GM21526 (cell line): ENCODE measurements around the gene SERPINE2.
A peak's percentile ranks its signal among the peaks of the same experiment; 100 is the strongest.

Source experiments
- ATAC-seq: cut with Tn5 transposase; IDR thresholded peaks from one replicate; pipeline ENCODE4 v1.9.1; 2021; ENCODE audit warnings: moderate library complexity; ENCODE audit not compliant: unreplicated experiment, low FRiP score

The SERPINE2 gene

DNA sequence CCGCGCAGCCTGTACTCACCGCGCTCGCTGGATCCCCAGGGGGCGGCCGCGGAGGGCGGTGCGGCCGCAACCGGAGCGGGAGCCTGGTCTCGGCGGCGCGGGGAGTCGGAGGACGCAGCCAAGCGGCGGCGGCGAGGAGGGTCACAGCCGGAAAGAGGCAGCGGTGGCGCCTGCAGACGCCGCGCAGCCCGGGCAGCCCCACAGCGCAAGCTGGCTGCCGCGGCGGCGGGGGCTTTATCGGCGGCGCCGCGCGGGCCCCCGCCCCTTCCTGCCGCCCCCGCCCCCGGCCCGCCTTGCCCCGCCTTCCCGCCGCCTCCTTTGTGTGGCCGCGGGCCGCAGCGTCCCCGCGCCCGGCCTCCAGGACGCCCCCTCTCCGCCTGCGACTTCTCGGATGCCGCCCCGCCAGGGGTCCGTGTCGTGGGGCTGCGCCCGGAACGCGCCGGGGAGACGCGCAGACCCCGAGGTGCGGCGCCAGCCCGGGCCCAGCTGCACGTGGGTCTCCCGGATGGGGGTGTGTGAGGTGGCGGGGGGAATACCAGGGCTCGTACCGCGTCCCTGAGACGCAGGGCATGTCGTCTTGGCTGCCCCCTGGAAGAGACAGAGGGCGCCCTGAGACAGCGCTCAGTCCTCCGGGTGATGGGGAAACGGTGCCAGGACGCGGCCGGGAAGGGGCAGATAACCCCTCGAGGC, at the start of gene SERPINE2:
SERPINE2 (minus strand) TSS at position 207 of the 690 bp plus-strand sequence. CDS start 37,386 bp downstream, outside the sequence.
- ATAC-seq = peak; percentile 55

- ATAC-seq = no peak
Measured at GRCh38 chr2:224086226-224086914, 47.3 kb upstream of the SERPINE2 start.

GRCh38 chr2:224085811-224086210, 46.7 kb upstream of the SERPINE2 start:
- no peak for ATAC-seq

GRCh38 chr2:224085246-224085645, 46.2 kb upstream of the SERPINE2 start:
- ATAC-seq = no peak

DNA sequence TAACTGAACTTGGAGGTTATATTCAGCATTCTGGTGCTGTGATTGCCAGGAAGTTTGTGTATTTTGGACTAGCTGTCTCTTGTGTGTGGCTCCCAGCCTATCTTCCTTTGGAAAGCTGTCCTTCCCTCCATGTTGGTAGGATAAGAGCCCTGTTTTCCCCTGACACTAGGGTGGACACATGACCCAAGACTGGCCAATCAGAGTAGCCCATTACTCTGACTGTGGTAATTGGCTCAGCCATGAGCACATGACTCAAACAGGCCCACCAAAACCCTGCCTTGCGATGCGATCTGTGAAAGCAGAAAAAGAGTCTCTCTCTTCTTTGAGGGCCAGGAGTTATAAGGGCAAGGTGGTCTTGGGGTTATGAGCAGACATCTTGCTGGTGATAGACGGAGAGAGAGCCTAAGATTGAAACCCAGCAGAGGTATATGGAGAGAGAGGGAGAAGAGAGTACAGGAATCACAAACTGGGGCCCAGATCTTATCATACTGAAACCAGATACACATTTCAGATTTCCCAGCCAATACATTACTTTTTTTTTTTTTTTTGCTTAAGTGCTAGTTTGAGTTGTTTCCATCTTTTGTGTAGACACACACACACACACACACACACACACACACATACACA, 45.3 kb upstream of the SERPINE2 start:
- no peak for ATAC-seq

DNA sequence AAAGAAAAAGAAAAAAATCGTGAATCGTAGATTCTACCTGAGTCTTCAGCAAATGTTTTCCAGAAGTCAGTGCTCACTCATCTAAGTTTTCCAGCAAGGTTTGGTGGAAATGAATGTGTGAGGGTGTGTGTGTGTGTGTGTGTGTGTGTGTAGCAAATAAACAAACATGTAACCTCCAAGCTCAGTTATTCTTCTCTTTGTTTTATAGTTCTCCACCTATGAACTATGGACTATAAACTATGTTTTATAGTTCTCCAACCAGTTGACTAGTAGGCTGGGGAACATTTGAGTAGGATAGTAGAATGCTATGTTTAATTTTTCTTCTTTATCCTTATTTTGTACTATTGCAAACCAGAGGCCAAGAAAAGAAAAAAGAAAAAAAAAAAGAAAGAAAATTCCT, 44.6 kb upstream of the SERPINE2 start:
- ATAC-seq = no peak

GRCh38 chr2:224078656-224079055, 39.6 kb upstream of the SERPINE2 start:
- no peak for ATAC-seq

GRCh38 chr2:224077773-224078507, 38.9 kb upstream of the SERPINE2 start:
- no peak for ATAC-seq

GRCh38 chr2:224075588-224075987, 36.5 kb upstream of the SERPINE2 start:
- ATAC-seq = no peak

- no peak for ATAC-seq
Measured at GRCh38 chr2:224073676-224074075, 34.6 kb upstream of the SERPINE2 start.

DNA sequence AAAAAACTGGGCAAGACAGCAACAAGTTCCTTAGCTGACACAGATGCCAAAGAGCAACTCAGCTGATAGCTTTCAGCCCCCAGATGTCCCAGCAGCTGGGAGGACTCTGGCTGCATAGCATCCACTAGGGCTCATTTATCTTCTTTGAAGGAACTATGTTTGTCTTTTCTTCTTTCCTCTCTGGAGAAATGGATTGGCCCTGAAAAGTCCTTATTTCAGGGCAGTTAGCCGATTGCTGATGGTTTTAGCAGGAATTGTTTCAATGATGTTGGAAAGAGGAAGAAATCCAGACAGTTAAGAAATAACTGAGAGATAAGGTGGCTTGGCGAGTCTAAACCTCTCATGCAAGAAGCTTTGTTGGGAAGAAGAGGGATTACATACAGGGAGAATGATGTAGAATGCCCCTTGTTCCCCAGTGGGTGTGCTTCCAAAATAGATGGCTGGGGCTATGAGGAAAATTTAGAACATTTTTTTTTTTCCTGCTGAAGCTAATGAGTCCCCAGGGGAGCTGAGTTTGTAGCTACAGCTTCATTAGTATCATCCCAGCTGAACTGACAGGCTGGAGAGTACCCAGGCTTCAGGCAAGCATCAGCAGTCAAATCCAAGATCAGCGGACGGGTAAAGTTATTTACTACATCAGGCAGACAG, 33.6 kb upstream of the SERPINE2 start:
- ATAC-seq = no peak

DNA sequence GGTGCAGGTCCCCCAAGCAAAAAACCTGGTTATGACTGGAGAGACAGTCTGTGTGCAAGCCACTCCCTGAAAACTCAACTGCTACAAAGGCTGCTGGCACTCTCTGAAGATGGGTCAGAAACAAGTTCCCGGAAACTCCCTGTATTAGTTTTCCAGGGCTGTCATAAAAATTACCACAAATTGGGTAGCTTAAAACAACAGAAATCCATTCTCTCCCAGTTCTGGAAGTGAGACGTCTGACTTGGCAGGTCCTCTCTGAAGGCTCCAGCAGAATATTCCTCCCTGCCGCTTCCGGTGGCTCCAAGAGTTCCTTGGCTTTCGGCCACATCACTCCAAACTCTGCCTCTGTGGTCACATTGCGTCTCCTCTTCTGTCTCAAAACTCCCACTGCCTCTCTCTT, 30.1 kb upstream of the SERPINE2 start:
- no peak for ATAC-seq

DNA sequence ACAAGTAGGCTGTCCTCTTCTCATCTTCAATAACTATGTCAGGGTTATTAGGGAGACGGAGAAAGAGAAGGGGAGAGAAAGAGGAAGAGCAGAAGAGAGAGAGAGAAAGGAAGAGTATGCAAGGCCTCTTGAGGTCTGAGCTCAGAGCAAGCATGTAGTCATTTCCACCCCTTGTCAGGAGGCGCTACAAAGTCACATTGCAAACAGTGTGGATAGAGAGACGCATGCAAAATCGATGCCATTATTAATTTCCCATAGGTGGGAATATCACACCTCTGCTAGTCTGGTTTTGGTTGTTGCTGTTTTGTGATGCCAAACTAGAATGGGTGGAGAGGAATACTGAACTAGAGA, 24.2 kb upstream of the SERPINE2 start:
- no peak for ATAC-seq

GRCh38 chr2:224062481-224063297, 23.6 kb upstream of the SERPINE2 start:
- ATAC-seq = no peak

- no peak for ATAC-seq
Measured at GRCh38 chr2:224060783-224061482, 21.8 kb upstream of the SERPINE2 start.

GRCh38 chr2:224059178-224059577, 20.1 kb upstream of the SERPINE2 start:
- no peak for ATAC-seq

GRCh38 chr2:224058048-224058775, 19.1 kb upstream of the SERPINE2 start:
- ATAC-seq = no peak

- no peak for ATAC-seq
Measured at GRCh38 chr2:224056889-224057288, 17.8 kb upstream of the SERPINE2 start.

GRCh38 chr2:224055101-224055500, 16.0 kb upstream of the SERPINE2 start:
- ATAC-seq = no peak
